ENCODE results near the gene ADM5. TPM values are rescaled to one million over a fixed set of nuclear protein-coding genes. Genes with fewer than 3 reads are reported as not detected.

ADM5 gene
- total RNA-seq, 1 donor, result 0.63 TPM

DNA sequence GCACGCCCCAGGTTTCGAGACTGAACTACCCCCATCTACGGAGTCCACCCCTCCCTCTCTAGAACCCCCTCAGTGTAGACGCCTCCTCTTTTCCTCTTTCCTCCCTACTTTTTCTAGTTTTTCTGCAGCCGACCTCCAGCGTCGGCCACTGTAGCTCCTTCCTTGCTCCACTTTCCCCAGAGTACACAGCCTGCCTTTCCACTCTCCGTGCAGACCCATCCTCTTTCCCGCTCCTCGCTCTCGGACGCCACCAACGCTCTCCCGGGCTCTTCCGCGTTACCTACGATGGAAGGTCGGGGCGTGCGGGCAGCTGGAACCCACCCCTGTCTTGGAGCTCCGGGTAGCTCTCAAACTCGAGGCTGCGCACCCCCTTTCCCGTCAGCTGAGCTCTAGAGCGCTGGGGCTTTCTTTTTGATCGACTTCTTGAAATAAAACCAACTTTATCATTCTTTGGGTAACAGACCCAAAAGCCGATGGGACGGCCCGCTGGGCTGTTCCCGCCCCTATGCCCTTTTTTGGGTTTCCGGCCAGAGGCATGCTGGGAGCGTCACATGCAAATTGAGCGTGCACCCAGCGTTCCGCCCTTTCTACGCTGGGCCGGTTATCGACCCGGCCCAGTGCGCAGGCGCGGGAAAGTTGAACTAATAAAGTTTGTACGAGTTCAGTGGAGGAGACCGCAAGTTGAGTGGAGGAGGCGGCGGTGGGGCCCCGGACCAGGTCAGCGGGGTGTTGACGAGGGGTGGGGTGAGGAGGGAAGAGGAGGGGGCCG is 23.9 kb upstream of the ADM5 start, which contains the start of the genes BCL2L12 and IRF3:
BCL2L12 (plus strand) TSS at position 583 of the 769 bp plus-strand sequence. CDS start 760 bp downstream, outside the sequence.
IRF3 (minus strand) TSS at position 507 of the 769 bp plus-strand sequence. CDS start 1,019 bp downstream, outside the sequence.
- H3K4me3 ChIP-seq (ENCODE audit: low read depth, low read length), result peak within 1 kb of the TSS; percentile 98
- TF ChIP-seq, protein P1, sequence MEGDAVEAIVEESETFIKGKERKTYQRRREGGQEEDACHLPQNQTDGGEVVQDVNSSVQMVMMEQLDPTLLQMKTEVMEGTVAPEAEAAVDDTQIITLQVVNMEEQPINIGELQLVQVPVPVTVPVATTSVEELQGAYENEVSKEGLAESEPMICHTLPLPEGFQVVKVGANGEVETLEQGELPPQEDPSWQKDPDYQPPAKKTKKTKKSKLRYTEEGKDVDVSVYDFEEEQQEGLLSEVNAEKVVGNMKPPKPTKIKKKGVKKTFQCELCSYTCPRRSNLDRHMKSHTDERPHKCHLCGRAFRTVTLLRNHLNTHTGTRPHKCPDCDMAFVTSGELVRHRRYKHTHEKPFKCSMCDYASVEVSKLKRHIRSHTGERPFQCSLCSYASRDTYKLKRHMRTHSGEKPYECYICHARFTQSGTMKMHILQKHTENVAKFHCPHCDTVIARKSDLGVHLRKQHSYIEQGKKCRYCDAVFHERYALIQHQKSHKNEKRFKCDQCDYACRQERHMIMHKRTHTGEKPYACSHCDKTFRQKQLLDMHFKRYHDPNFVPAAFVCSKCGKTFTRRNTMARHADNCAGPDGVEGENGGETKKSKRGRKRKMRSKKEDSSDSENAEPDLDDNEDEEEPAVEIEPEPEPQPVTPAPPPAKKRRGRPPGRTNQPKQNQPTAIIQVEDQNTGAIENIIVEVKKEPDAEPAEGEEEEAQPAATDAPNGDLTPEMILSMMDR (IDR thresholded peaks at IDR 0.05; ENCODE audit: insufficient read depth, low read length), result no peak
- DNase-seq (ENCODE audit: low read depth), result peak; percentile 97

DNA sequence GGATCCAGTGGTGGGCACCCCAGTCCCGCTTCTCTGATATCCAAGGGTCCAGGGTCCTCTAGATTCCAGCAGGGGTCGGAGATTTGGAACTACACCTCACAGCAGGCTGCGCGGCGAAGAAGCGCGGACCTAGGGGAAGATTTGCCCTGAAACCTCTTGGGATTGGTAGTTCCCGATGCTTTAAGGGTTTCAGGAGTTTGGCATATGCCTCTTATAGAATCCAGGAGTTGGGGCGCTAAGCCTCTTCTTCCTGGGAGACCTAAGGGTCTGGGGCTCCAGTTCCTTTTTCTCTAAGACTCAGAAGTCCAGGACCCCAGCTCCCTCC is 23.3 kb upstream of the ADM5 start:
- TF ChIP-seq, protein P1 (IDR thresholded peaks at IDR 0.05; ENCODE audit: insufficient read depth, low read length), result no peak
- peak overlapping the region; percentile 77 for H3K4me3 ChIP-seq (ENCODE audit: low read depth, low read length)
- no peak for DNase-seq (ENCODE audit: low read depth)

DNA sequence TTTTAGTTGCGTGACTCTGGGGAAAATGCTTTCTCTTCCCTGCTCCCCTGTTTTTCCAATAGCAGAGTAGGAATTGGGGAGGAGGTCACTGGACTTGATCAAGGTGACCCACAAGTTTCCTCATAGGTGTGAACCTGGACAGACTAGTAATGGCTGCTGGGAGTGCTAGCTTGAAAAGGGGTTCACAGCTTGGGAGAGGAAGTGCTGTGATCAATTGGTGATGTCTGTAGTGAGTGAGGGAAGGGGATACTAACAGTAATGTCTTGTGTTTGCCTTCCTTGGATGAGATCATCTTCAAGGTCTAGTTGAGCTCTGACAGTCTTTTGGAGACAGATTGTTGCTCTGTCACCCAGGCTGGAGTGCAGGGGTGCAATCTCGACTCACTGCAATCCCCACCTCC is 21.9 kb upstream of the ADM5 start:
- TF ChIP-seq, protein P1 (IDR thresholded peaks at IDR 0.05; ENCODE audit: insufficient read depth, low read length), result no peak
- no peak overlapping the region for H3K4me3 ChIP-seq (ENCODE audit: low read depth, low read length)
- DNase-seq (ENCODE audit: low read depth), result no peak

DNA sequence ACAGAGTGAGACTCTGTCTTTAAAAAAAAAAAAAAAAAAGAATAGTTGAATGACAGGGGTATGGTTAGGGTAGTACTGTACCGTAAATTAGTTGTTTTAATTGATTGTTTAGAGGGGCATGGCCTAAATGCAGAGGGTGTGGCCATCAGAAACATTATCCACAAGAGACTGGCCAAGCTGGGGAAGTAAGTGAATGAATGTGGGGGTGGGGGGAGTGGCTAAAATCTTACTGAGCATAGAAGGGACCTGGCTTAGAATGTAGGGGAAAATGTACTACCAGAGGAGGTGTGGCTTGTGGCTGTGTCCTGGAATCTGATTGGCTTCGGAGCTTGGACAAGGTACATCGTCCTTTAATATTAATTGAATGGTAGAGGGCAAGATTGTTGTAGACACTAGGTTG is 19.9 kb upstream of the ADM5 start:
- DNase-seq (ENCODE audit: low read depth), result no peak
- H3K4me3 ChIP-seq (ENCODE audit: low read depth, low read length), result no peak overlapping the region
- TF ChIP-seq, protein P1 (IDR thresholded peaks at IDR 0.05; ENCODE audit: insufficient read depth, low read length), result no peak

DNA sequence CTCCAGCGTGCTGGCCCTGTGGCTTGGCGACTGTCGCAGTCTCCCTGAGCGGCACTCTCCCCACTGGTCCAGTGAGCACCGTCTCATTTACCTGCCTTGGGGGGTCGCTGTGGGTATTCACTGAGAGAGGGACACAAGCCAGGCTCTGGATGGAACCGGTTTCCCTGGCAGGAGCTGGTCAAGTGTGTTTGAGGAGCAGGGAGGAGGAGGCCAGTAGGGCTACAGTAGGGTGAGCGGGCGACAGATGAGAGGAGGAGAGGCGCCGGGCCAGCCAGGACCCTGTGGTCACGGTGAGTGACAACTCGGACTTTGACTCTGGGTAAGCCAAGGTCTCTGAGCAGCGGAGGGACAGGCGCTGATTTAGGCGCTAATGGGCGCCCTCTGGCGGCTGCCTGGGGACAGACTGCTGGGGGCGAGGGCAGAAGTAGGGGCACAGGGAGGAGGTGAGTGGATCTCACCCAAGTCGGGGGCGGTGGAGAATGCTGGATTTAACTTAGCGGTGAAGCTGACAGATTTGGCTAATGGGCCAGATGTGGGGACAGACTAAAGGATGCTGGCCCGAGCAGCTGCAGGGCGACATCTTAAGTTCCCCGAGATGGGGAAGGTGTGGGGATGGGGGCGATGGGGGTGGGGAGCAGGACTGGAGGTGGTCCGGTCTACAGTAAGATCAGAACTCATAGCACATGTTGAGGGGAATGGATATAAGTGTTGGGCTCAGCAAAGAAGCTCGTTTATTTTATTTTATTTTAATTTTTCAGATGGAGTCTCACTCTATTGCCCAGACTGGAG is 17.1 kb upstream of the ADM5 start:
- H3K4me3 ChIP-seq (ENCODE audit: low read depth, low read length), result peak overlapping the region; percentile 9
- peak; percentile 67 for DNase-seq (ENCODE audit: low read depth)
- TF ChIP-seq, protein P1 (IDR thresholded peaks at IDR 0.05; ENCODE audit: insufficient read depth, low read length), result peak; percentile 97

DNA sequence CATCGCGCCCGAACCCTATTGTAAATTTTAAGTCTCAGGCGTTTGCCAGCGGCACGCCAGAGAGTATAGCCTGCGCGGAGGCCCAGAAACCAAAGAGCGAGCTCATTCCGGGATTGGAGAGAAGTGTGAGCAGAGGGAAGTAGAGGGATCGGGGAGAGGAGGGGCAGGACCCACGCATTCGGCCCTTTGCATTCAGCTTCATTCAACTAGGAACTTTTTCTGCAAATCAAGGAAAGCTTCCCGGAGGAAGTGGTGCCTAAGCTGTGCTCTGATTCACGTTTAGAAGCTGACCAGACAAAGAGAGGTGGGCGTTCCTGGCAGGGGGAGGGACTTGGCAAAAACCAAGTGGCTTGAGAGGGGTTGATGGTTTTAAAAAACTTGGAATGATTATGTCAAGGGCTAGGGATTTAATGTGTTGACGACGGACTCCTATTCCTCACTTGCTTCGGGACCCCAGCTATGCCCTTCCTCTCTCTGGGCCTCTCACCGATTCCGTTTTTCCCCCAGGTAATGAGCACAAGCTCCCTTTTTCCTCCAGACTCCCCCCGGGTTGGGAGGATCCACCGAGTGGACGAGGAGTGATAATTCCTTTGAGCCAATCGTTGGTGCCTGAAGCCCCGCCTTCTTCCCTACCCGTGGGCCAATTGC is 13.1 kb upstream of the ADM5 start:
- TF ChIP-seq, protein P1 (IDR thresholded peaks at IDR 0.05; ENCODE audit: insufficient read depth, low read length), result no peak
- H3K4me3 ChIP-seq (ENCODE audit: low read depth, low read length), result peak overlapping the region; percentile 65
- peak; percentile 97 for DNase-seq (ENCODE audit: low read depth)

Measured in fibroblast of the aortic adventitia (primary cell).